Measurements from ENCODE around the gene PIGU.

GRCh38 chr20:34693414-34693813, 16.5 kb upstream of the PIGU start:
- no peak for TF ChIP-seq CTCF (IDR thresholded peaks at IDR 0.05; ENCODE audit: insufficient read depth, low read length, poor library complexity, severe bottlenecking)
- no peak for TF ChIP-seq EZH2phosphoT487 (conservative IDR thresholded peaks at IDR 0.05; ENCODE audit: low read length)
